Adrenal gland (tissue), 5 donors: ENCODE results near the gene GPATCH8.

ENCODE experiments used
- CTCF ChIP-seq, 6 experiments: fragments of 450-650 bp in 4 of 6; fragments of 200-600 bp in 2 of 6; sonication (generic) in 1 of 6; IDR thresholded peaks; 1 replicate in 5 of 6; 2 replicates in 1 of 6; pipeline versions ENCODE4 v1.5.1 to v1.8.0; 2016 to 2021; ENCODE audit warnings: antibody characterized with exemption in 6 of 6, mild to moderate bottlenecking in 2 of 6, moderate library complexity in 1 of 6
- POLR2A ChIP-seq, 2 donors: fragments of 450-650 bp; IDR thresholded peaks; one replicate each; pipeline ENCODE4 v1.6.1; 2017; ENCODE audit warnings: antibody characterized with exemption in 2 of 2, mild to moderate bottlenecking in 2 of 2, moderate library complexity in 1 of 2
- donor health status: DM: no; HTN: no; CAD: no.

GRCh38 chr17:44442806-44443205 lies 60.4 kb downstream of the GPATCH8 start:
- no peak for TF ChIP-seq POLR2A (IDR thresholded peaks at IDR 0.05)
- TF ChIP-seq CTCF (IDR thresholded peaks at IDR 0.05) = no peak
